Vagina (tissue), 2 donors: ENCODE measurements around the gene AGBL1.

Experiments used
- POLR2AphosphoS5 ChIP-seq, 2 donors: sonication (generic); formaldehyde crosslinking; IDR thresholded peaks; one replicate each; pipeline ENCODE4 v1.9.0; 2017; ENCODE audit warnings: antibody characterized with exemption in 2 of 2, mild to moderate bottlenecking in 2 of 2, low read depth in 1 of 2; ENCODE audit not compliant: insufficient read depth in 1 of 2
- TF ChIP-seq, protein P1 (sequence below), 3 experiments: fragments of 450-650 bp in 2 of 3; fragments of 200-600 bp in 1 of 3; sonication (generic) in 1 of 3; IDR thresholded peaks; one replicate each; pipeline ENCODE4 v1.5.1; 2017 to 2019; ENCODE audit warnings: antibody characterized with exemption in 3 of 3, mild to moderate bottlenecking in 2 of 3, moderate library complexity in 2 of 3

DNA sequence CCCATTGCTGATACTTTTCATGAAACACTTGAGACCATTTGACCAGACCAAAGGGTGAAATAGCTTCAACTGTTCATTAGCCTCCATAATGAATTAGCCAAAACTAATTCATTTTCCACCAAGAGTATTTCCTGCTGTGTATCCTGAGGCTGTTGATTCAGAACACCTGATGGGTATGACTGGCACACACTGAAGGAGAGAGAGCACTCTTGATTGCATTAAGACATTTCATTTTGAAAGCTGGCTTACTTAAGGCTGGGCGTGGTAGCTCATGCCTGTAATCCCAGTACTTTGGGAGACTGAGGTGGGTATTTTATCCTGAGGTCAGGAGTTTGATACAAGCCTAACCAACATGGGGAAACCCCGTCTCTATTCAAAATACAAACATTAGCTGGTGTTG lies 175.6 kb downstream of the AGBL1 start:
- TF ChIP-seq, protein P1, sequence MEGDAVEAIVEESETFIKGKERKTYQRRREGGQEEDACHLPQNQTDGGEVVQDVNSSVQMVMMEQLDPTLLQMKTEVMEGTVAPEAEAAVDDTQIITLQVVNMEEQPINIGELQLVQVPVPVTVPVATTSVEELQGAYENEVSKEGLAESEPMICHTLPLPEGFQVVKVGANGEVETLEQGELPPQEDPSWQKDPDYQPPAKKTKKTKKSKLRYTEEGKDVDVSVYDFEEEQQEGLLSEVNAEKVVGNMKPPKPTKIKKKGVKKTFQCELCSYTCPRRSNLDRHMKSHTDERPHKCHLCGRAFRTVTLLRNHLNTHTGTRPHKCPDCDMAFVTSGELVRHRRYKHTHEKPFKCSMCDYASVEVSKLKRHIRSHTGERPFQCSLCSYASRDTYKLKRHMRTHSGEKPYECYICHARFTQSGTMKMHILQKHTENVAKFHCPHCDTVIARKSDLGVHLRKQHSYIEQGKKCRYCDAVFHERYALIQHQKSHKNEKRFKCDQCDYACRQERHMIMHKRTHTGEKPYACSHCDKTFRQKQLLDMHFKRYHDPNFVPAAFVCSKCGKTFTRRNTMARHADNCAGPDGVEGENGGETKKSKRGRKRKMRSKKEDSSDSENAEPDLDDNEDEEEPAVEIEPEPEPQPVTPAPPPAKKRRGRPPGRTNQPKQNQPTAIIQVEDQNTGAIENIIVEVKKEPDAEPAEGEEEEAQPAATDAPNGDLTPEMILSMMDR (IDR thresholded peaks at IDR 0.05) = no peak
- no peak for TF ChIP-seq POLR2AphosphoS5 (IDR thresholded peaks at IDR 0.05; ENCODE audit: insufficient read depth in 1 of 2, low read depth in 1 of 2)
